Astrocyte (in vitro differentiated cells and primary cell): Measurements from ENCODE around the gene CARD8.

Experiments used
- CTCF ChIP-seq: IDR thresholded peaks from 2 replicates; pipeline ENCODE4 v1.5.1; 2011; ENCODE audit warnings: low read depth, mild to moderate bottlenecking, inconsistent platforms, low read length, moderate library complexity; ENCODE audit not compliant: insufficient read depth
- EZH2 ChIP-seq: IDR thresholded peaks from 2 replicates; pipeline ENCODE4 v1.6.1; 2012; ENCODE audit warnings: mild to moderate bottlenecking, low read length, inconsistent platforms; ENCODE audit not compliant: insufficient read depth

- TF ChIP-seq CTCF: no peak
- TF ChIP-seq EZH2: no peak
Measured at GRCh38 chr19:48169939-48170803, 85.5 kb downstream of the CARD8 start, which contains the start of the genes LIG1 and ZSWIM9.
